Activated naive CD4-positive, alpha-beta T cell treated with anti-CD3 and anti-CD28 coated beads, Interleukin-2, amount 50 U/mL, for 72 hours (primary cell): ENCODE results near the gene PPDPF. TPM values are rescaled to one million over a fixed set of nuclear protein-coding genes. Genes with fewer than 3 reads are reported as not detected.
"Not testable (repeated sequence)": the region's sequence is repeated elsewhere in the genome, so short reads cannot be mapped to it uniquely, and the experiment has no call there.

ENCODE experiments used
- ATAC-seq, 2 donors: fragments of 150-1000 bp; cut with Tn5 transposase; 2 replicates each; pipeline ENCODE4 v1.10.0; 2021; ENCODE audit warnings: mild to moderate bottlenecking in 2 of 2, moderate library complexity in 2 of 2
- DNase-seq, 2 donors: peaks; one replicate each; pipeline ENCODE4 v3.0.0; 2021 to 2022; ENCODE audit warnings: low spot score in 2 of 2
- H3K27ac Mint-ChIP-seq, 2 donors: one replicate each; pipeline ENCODE4 v1.8.0; 2022; ENCODE audit warnings: mild to moderate bottlenecking in 2 of 2, mixed read lengths in 2 of 2
- H3K36me3 Mint-ChIP-seq, 2 donors: one replicate each; pipeline ENCODE4 v1.8.0; 2022; ENCODE audit warnings: mixed read lengths in 2 of 2
- H3K9me3 Mint-ChIP-seq, 2 donors: one replicate each; pipeline ENCODE4 v1.8.0; 2022; ENCODE audit warnings: mixed read lengths in 2 of 2
- total RNA-seq, 2 donors: library from RNA; stranded (reverse); gene quantifications; one replicate each; pipeline ENCODE4 v1.2.3, GENCODE V29; 2022

PPDPF gene
- total RNA-seq, 2 donors from 2014 or later: 60.7 to 117 TPM

DNA sequence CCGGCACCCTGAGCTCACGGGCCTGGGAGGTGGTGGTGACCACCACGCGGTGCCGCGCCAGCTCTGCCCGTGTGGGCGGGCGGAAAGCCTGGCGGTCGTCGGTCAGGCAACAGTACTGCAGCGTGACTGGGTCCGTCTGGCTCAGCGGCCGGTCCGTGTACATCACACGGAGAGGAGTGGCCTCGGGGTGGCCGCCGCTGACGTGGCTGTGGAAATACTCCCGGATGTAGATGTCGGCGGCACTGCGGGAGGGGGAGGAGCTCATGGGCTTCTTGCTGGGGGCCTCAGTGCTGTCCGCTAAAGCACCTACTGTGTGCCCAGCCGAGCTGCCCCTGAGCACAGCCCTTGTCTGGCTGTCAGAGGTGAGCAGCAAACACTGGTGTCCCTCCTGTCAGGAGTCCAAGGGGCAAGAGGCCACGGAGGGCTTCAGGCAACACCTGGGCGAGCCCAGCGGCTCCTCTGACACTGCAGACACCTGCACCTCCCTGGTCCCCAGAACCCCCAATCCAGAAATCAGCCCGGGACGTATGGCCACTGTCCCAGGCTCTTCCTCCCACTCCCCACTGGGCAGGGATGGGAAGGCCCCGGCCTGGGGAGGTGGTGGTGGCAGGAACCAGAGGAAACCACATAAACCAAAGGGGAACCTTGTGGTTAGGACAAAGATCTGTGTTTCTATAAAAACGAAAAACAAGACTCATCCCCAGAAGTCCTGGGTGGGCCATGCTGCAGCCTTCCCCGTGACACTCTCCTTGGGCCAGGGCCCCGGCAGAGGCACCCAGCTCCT is 47.0 kb downstream of the PPDPF start:
- ATAC-seq: peak; percentile 87 to 89
- peak; percentile 60 to 78 for DNase-seq
- H3K9me3 Mint-ChIP-seq: no peaks in the 10 kb centered on the region
- peak overlapping the region; percentile 36 to 64 for H3K27ac Mint-ChIP-seq
- H3K36me3 Mint-ChIP-seq: no peaks in the 10 kb centered on the region

DNA sequence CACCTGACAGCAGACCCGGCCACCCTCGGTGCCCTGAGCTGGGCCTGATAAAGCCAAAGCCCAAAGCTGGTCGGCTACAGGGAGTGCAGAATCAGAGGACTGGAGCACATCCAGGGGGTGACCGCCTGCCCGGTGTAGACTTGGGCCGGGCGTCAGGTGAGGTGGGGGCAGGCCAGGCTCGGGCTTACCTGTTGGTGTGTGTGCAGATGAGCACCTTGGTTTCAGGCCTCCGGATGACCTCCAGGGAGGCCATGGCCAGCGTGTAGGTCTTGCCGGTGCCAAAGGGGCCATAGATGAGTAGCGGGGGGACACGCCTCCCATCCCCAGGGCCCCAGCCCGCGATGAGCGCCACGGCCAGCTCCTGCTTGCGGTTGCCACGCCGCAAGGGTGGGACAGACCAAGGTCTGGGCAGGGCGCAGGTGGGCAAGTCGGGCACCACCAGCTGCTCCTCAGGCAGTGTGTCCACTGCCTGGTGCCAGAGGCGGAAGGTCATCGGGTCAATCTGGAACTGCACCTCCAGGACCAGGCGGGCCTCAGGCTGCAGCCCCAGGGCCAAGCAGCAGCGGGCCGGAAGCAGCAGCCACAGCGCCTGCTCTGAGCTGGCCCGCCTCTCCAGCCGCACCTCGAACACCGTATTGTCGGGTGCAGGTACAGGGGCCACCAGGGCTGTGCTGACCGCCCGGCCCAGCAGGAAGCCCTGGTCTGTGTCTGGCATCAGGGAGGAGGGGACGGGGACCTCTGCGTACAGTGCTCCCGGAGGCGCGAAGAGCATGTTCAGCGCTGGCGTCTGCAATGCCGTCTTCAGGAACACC is 47.8 kb downstream of the PPDPF start:
- Mint-ChIP-seq H3K9me3 (no peaks in the 10 kb centered on the region), H3K36me3 (no peaks in the 10 kb centered on the region), H3K27ac (peak overlapping the region; percentile 36 to 64)
- ATAC-seq (peak in 1 of 2 donors; percentile 4), DNase-seq (no peak)

DNA sequence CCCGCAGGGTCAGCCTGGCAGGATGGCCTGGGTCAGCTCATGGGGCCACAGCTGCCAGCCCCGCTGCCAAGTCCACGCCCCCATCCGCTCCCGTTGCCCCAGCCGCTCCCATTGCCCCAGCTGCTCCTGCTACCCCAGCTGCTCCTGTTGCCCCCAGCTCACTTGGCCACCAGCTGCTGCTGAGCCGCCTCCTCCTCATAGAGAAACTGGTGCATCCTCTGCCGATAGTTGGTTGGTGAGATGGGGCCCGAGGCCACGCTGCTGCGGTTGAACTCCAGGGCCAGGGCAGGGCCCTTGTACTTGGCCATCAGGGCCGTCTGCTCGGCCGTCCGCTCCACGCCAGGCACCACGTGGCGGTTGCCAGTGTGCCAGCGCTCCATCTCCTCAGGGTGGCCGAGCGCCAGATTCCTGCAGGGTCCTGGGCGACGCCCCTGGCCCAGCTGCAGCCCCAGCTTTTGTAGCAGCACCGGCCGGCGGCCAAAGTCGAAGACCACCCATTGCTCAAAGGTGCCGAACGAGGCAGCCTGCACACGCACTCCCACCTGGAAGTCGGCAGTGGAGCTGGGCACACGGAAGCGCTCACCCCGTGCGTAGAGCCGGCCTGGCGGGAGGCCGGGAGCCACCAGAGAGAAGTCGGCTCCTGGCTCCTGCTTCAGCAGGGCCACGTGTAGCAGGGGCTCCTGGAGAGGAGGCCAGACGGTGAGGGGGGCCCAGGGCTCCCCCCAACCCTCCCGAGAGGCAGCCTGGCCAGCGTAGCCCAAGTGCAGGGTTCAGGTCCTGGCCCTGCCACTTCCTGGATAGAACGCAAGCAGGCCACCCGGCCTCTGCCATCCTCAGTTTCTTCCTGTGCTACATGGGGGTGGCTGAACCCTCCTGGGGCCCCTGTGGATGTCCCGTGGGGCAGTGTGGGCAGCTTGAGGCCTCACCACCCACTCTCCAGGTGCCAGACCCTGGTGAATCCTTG is 48.7 kb downstream of the PPDPF start:
- H3K27ac Mint-ChIP-seq: no peak overlapping the region
- DNase-seq: no peak
- no peak for ATAC-seq
- H3K9me3 Mint-ChIP-seq: no peaks in the 10 kb centered on the region
- no peaks in the 10 kb centered on the region for H3K36me3 Mint-ChIP-seq

DNA sequence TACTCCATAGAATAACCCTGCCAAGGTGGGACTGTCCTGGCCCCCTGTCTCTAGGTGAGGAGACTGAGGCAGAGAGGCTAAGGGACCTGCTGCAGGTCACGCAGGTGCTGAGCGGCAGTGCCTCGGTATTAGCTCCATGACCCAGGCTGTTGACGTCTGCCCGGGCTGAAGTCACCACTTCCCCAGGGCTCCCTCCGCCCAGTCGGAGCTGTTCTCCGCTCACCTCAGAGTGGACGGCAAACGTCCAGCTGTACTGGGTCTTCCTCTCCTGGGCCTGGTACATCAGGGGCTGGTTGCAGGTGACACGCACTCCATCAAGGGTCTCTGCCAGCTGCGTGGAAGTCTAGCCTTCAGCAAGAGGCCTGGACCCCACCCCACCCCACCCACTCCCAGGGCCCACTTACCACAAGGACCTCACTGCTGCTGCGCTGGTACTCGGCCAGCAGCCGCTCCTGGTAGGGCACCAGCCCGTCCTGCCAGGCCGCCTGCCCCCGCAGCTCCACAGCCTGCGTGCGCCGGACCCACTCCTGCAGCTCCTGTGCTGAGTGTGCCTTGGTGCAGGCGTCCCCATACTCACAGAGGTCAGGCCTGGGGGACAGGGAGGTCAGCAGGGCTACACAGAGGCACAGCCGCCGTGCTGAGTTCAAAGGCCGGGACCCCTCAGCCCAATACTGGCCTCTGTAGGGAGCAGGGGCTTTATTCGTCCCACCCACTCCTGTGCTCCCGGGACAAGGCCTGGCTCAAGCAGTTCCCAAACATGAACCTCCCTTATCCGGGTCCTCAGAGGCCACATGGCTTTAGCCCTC is 49.9 kb downstream of the PPDPF start:
- H3K27ac Mint-ChIP-seq: no peak overlapping the region
- no peak for DNase-seq
- no peaks in the 10 kb centered on the region for H3K9me3 Mint-ChIP-seq
- H3K36me3 Mint-ChIP-seq: no peaks in the 10 kb centered on the region
- ATAC-seq: no peak

DNA sequence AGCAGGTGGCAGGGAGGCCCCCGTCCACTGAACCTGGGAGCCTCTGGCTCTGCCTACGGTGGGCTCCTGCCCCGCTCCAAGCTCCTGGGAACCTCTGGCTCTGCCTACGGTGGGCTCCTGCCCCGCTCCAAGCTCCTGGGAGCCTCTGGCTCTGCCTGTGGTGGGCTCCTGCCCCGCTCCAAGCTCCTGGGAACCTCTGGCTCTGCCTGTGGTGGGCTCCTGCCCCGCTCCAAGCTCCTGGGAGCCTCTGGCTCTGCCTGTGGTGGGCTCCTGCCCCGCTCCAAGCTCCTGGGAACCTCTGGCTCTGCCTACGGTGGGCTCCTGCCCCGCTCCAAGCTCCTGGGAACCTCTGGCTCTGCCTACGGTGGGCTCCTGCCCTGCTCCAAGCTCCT is 50.5 kb downstream of the PPDPF start:
- ATAC-seq, H3K9me3 Mint-ChIP-seq, H3K27ac Mint-ChIP-seq, H3K36me3 Mint-ChIP-seq, DNase-seq: not testable (repeated sequence)

Other genes starting within 250 kb of the PPDPF start
- gene ARFGAP1, start 248.0 kb upstream of the PPDPF start, total RNA-seq: 100 to 1,000 TPM in 1 of 2 donors, 10 to 100 TPM in 1; 77.2 to 108 TPM
- under 1 TPM in 1 of 2 donors, not detected in 1; 0.09 TPM for gene COL20A1, start 227.6 kb upstream of the PPDPF start, total RNA-seq
- gene CHRNA4, start 159.4 kb upstream of the PPDPF start, total RNA-seq: not detected
- gene KCNQ2, start 48.1 kb upstream of the PPDPF start, total RNA-seq: under 1 TPM in 1 of 2 donors, not detected in 1; 0.33 TPM
- 1 to 10 TPM in 1 of 2 donors, under 1 TPM in 1; 0.14 to 3.1 TPM for gene EEF1A2, start 21.7 kb upstream of the PPDPF start, total RNA-seq
- under 1 TPM; 0.54 to 0.57 TPM for gene PTK6, start 16.6 kb downstream of the PPDPF start, total RNA-seq
- not detected for gene SRMS, start 27.0 kb downstream of the PPDPF start, total RNA-seq
- gene FNDC11, start 33.4 kb downstream of the PPDPF start, total RNA-seq: under 1 TPM in 1 of 2 donors, not detected in 1; 0.10 TPM
- 10 to 100 TPM in 1 of 2 donors, 1 to 10 TPM in 1; 3.1 to 28.8 TPM for gene HELZ2, start 53.5 kb downstream of the PPDPF start, total RNA-seq
- 10 to 100 TPM; 11.3 to 24.0 TPM for gene GMEB2, start 106.3 kb downstream of the PPDPF start, total RNA-seq
- gene STMN3, start 132.7 kb downstream of the PPDPF start, total RNA-seq: 10 to 100 TPM; 13.8 to 19.5 TPM
- gene RTEL1, start 137.5 kb downstream of the PPDPF start, total RNA-seq: 10 to 100 TPM; 45.7 to 51.4 TPM
- gene TNFRSF6B, start 175.9 kb downstream of the PPDPF start, total RNA-seq: not detected
- 10 to 100 TPM; 36.1 to 53.4 TPM for gene ARFRP1, start 187.2 kb downstream of the PPDPF start, total RNA-seq
- gene ZGPAT, start 187.3 kb downstream of the PPDPF start, total RNA-seq: 10 to 100 TPM; 12.5 to 24.0 TPM
- 10 to 100 TPM in 1 of 2 donors, 1 to 10 TPM in 1; 6.3 to 18.2 TPM for gene LIME1, start 215.9 kb downstream of the PPDPF start, total RNA-seq
- 10 to 100 TPM; 24.7 to 37.2 TPM for gene SLC2A4RG, start 219.0 kb downstream of the PPDPF start, total RNA-seq